Transverse colon (tissue), 4 donors: ENCODE measurements around the gene ROCK2.

Experiments used
- CTCF ChIP-seq, 5 experiments: fragments of 200-600 bp in 3 of 5; fragments of 450-650 bp in 2 of 5; sonication (generic) in 3 of 5; IDR thresholded peaks; 1 replicate in 2 of 5; 2 replicates in 3 of 5; pipeline ENCODE4 v1.5.1; 2016 to 2017; ENCODE audit warnings: antibody characterized with exemption in 5 of 5, inconsistent platforms in 3 of 5, mild to moderate bottlenecking in 2 of 5, moderate library complexity in 1 of 5
- POLR2A ChIP-seq: fragments of 450-650 bp; IDR thresholded peaks from one replicate; pipeline ENCODE4 v1.6.1; 2016; ENCODE audit warnings: antibody characterized with exemption, mild to moderate bottlenecking, moderate library complexity
- POLR2AphosphoS5 ChIP-seq, 3 donors: sonication (generic); formaldehyde crosslinking; IDR thresholded peaks; one replicate each; pipeline ENCODE4 v1.6.1; 2016; ENCODE audit warnings: antibody characterized with exemption in 3 of 3

- TF ChIP-seq POLR2A: no peak
- TF ChIP-seq CTCF (IDR thresholded peaks at IDR 0.05): no peak
- TF ChIP-seq POLR2AphosphoS5 (IDR thresholded peaks at IDR 0.05): no peak
These were observed 101.8 kb downstream of the ROCK2 start for GRCh38 chr2:11242542-11243174.
